H54 (cell line): ENCODE measurements around the gene LPP.

ENCODE experiments used
- DNase-seq: peaks from one replicate; pipeline ENCODE4 v3.0.0; 2011; ENCODE audit warnings: low spot score, mixed read lengths; ENCODE audit not compliant: insufficient read length
- FAIRE-seq: peaks from 3 replicates; lab custom pipeline; 2011; peaks lifted over from hg19 to GRCh38; lab: Jason Lieb, UNC
- POLR2A ChIP-seq: IDR thresholded peaks from 2 replicates; pipeline ENCODE4 v1.6.1; 2011; ENCODE audit warnings: low read depth, mild to moderate bottlenecking, low read length

Gene LPP

GRCh38 chr3:188169830-188170455 lies 16.0 kb downstream of the LPP start:
- TF ChIP-seq POLR2A: no peak
- DNase-seq: no peak
- FAIRE-seq: no peak

DNA sequence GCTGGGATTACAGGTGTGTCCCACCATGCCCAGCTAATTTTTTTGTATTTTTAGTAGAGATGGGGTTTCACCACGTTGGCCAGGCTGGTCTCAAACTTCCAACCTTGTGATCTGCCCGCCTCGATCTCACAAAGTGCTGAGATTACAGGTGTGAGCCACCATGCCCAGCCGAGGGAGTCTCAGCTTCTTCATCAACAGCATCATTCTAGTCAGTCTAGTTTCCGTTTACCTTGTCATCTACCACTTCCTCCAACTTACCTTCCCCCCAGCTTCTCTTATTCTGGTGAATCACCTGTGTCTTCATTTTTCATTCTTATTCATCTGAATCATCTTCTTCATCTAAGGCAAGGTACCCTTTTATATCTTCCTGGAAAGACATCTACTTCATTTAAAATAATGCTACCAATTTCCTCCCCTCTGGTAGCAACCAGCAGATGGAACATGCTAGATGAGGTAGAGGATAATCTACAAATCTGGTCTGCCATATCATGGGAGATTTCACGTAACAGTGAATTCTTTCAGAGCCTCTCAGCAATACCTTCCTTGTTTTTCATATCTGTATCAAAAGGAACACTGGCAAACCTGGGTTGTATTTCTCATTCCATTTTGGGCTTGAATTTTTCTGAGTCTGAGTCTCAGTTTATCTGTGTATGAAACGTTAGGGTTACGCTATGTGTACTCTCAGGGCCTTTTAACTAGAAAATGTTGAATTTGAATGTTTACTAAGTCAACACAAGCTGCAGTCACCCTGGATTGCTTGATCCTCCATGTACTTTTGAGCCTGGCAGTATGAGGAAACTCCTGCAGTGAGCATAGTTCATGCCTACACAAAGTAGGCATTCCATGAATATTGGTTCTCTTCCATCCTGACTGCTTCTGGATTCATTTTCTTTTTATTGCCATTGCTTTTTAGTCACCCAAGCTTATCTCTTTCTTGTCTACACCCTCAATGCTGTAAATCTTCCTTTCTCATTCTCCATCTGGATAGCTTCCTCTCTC lies 16.8 kb downstream of the LPP start:
- FAIRE-seq: peak; percentile 6
- no peak for TF ChIP-seq POLR2A
- DNase-seq: no peak

GRCh38 chr3:188171682-188172467 lies 17.9 kb downstream of the LPP start:
- FAIRE-seq (peak; percentile 11), DNase-seq (no peak)
- no peak for TF ChIP-seq POLR2A

- TF ChIP-seq POLR2A: no peak
- no peak for DNase-seq
- FAIRE-seq: no peak
Observed at GRCh38 chr3:188174317-188175044, 20.5 kb downstream of the LPP start.

- no peak for TF ChIP-seq POLR2A
- DNase-seq (no peak), FAIRE-seq (no peak)
Observed at GRCh38 chr3:188176476-188176875, 22.5 kb downstream of the LPP start.

GRCh38 chr3:188176884-188177283 lies 22.9 kb downstream of the LPP start:
- no peak for DNase-seq
- no peak for TF ChIP-seq POLR2A
- no peak for FAIRE-seq

GRCh38 chr3:188177721-188178120 lies 23.8 kb downstream of the LPP start:
- TF ChIP-seq POLR2A: no peak
- no peak for FAIRE-seq
- DNase-seq: no peak

DNA sequence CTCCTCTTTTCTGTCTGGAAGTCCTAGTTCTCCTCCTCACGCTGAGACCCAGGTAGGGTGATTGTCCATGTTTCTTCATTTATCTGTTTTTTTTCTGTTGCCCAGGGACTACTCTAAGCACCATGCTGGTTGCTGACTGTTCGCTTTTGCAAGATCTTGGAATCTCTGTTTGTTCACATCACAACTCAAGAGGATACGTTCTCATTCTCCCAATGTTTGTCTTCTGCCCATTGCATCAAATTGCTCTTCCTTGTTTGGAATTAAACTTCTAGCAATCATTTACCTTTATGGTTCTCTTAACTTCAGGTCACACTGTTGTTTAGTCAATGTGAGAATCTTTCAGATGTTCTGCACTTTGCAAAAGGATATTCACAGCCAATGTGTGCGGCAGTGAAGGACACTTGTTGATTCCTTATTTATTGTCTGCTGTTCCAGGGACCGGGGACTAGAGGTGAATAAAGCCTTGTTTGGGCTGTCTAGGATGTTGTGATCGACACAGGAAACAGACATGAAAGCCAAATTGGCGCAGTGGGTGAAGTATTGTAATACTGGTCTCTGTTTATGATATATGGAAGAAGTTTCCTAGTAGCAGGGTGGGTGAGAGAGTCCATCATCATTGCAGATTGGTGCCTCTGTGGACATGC lies 24.5 kb downstream of the LPP start:
- FAIRE-seq: no peak
- no peak for TF ChIP-seq POLR2A
- DNase-seq: no peak

- FAIRE-seq (no peak), DNase-seq (no peak)
- no peak for TF ChIP-seq POLR2A
Observed at GRCh38 chr3:188179006-188179966, 25.3 kb downstream of the LPP start.

DNA sequence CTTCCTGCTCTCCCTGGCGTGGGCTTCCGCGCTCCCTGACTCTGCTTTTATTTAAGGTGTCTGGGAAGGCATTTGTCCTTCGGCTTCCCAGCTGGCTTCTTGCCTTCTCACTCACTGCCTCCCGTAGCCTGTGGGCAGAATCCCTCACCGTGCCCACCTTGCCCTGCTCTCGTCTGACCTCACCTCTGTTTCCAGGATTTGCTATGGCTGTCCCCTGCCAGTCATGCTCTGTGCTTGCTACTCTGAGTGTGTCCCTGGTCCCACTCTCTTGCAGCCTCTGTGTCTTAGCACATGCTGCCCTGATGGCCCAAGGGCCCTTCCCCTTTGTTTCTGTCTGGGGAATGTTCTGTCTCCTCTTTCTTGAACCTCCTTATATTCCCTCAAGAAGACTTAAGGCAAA lies 26.2 kb downstream of the LPP start:
- no peak for DNase-seq
- FAIRE-seq: no peak
- TF ChIP-seq POLR2A: no peak

GRCh38 chr3:188183452-188183851 lies 29.5 kb downstream of the LPP start:
- no peak for TF ChIP-seq POLR2A
- FAIRE-seq: no peak
- DNase-seq: no peak

DNA sequence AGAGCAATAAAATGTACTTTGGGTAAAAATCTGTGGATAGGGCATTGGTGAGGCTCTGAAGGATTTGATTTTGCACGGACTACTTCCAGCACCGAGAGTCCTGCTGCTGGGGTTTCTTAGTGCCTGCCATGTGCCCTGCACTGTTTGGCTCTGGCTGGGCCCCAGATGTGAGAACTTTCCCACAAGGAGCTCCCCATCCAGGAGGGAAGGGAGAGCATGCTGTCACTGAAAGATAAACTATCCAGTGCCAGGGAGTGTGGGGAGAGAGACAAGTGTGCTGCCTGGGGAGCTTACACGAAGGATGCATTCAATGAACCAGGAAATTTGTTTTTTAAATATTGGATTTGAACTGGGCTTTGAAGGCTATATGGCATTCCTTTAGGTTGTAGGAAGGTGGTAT lies 30.2 kb downstream of the LPP start:
- TF ChIP-seq POLR2A: no peak
- FAIRE-seq (no peak), DNase-seq (no peak)
